ENCODE results near the gene LDB2.

DNA sequence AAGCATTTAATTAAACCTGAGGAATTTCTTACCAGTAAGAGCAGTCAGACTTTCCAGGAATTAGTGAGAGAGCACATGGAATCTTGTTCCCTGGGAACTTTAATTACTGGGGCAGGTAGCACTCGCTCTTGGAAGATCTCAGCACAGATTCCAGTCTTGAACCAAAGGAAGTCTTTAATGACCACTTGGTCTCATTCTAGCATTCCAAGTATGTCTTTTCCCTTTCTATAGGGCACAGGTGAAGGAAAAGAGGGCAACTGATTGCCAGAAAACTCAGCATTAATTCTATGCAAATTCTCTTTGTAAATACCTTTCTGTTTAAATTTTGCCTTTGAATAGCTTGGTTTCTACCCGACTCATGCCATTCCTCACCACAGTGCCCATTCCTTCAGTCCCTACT, 236.6 kb downstream of the LDB2 start:
- TF ChIP-seq YY1 (IDR thresholded peaks at IDR 0.05; ENCODE audit: low read depth) = no peak
- TF ChIP-seq EGR1 (IDR thresholded peaks at IDR 0.05) = no peak
- no peak for TF ChIP-seq CEBPB (IDR thresholded peaks at IDR 0.05)
- TF ChIP-seq, protein P1, sequence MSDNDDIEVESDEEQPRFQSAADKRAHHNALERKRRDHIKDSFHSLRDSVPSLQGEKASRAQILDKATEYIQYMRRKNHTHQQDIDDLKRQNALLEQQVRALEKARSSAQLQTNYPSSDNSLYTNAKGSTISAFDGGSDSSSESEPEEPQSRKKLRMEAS (IDR thresholded peaks at IDR 0.05) = no peak
- TF ChIP-seq, protein P2, sequence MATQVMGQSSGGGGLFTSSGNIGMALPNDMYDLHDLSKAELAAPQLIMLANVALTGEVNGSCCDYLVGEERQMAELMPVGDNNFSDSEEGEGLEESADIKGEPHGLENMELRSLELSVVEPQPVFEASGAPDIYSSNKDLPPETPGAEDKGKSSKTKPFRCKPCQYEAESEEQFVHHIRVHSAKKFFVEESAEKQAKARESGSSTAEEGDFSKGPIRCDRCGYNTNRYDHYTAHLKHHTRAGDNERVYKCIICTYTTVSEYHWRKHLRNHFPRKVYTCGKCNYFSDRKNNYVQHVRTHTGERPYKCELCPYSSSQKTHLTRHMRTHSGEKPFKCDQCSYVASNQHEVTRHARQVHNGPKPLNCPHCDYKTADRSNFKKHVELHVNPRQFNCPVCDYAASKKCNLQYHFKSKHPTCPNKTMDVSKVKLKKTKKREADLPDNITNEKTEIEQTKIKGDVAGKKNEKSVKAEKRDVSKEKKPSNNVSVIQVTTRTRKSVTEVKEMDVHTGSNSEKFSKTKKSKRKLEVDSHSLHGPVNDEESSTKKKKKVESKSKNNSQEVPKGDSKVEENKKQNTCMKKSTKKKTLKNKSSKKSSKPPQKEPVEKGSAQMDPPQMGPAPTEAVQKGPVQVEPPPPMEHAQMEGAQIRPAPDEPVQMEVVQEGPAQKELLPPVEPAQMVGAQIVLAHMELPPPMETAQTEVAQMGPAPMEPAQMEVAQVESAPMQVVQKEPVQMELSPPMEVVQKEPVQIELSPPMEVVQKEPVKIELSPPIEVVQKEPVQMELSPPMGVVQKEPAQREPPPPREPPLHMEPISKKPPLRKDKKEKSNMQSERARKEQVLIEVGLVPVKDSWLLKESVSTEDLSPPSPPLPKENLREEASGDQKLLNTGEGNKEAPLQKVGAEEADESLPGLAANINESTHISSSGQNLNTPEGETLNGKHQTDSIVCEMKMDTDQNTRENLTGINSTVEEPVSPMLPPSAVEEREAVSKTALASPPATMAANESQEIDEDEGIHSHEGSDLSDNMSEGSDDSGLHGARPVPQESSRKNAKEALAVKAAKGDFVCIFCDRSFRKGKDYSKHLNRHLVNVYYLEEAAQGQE (IDR thresholded peaks at IDR 0.05; ENCODE audit: low read depth) = no peak
- no peak for TF ChIP-seq TAF1 (IDR thresholded peaks at IDR 0.05; ENCODE audit: low read depth)
- TF ChIP-seq RAD21 (IDR thresholded peaks at IDR 0.05; ENCODE audit: low read depth) = no peak
- TF ChIP-seq, protein P3, sequence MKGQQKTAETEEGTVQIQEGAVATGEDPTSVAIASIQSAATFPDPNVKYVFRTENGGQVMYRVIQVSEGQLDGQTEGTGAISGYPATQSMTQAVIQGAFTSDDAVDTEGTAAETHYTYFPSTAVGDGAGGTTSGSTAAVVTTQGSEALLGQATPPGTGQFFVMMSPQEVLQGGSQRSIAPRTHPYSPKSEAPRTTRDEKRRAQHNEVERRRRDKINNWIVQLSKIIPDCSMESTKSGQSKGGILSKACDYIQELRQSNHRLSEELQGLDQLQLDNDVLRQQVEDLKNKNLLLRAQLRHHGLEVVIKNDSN (IDR thresholded peaks at IDR 0.05) = no peak
- no peak for TF ChIP-seq EP300 (IDR thresholded peaks at IDR 0.05; ENCODE audit: borderline replicate concordance)
- no peak for TF ChIP-seq CREB1 (IDR thresholded peaks at IDR 0.05; ENCODE audit: low read depth)
- TF ChIP-seq FOXM1 (IDR thresholded peaks at IDR 0.05; ENCODE audit: borderline replicate concordance, low read depth) = no peak
- TF ChIP-seq NFIC (IDR thresholded peaks at IDR 0.05) = no peak
- TF ChIP-seq ZBTB7A (IDR thresholded peaks at IDR 0.05; ENCODE audit: low read depth) = no peak
